AG04450 (cell line): ENCODE results near the gene NEK1. TPM values are rescaled to one million over a fixed set of nuclear protein-coding genes. Genes with fewer than 3 reads are reported as not detected.

Experiments used
- CTCF ChIA-PET: fragments of 300-600, 350-600 bp; formaldehyde crosslinking; extraction: SDS; loops from one replicate; lab custom pipeline; 2022; ENCODE audit warnings: antibody characterized with exemption, inconsistent platforms; lab: Charles Lee
- POLR2A ChIA-PET: fragments of 350-600 bp; formaldehyde crosslinking; extraction: SDS; loops from one replicate; lab custom pipeline; 2021; ENCODE audit warnings: antibody characterized with exemption, inconsistent platforms; lab: Yijun Ruan, JAX
- DNase-seq: peaks from one replicate; pipeline ENCODE4 v3.0.0-alpha.2; 2011; ENCODE audit warnings: low read depth, low spot score
- H3K27ac ChIP-seq: one replicate; pipeline ENCODE4 v1.5.1; 2012; ENCODE audit warnings: low read depth, low read length, control low read depth
- H3K27me3 ChIP-seq: one replicate; pipeline ENCODE4 v1.6.0; 2012; ENCODE audit warnings: low read length; ENCODE audit not compliant: control insufficient read depth, insufficient read depth
- H3K4me3 ChIP-seq: 2 replicates; pipeline ENCODE4 v1.5.1; 2011; ENCODE audit warnings: mild to moderate bottlenecking, low read depth, low read length, control low read depth
- H3K9me3 ChIP-seq: 2 replicates; pipeline ENCODE4 v1.5.1; 2012; ENCODE audit warnings: low read length; ENCODE audit not compliant: control insufficient read depth, insufficient read depth
- CTCF ChIP-seq: IDR thresholded peaks from 2 replicates; pipeline ENCODE4 v1.5.1; 2011; ENCODE audit warnings: low read depth, low read length, control low read depth, inconsistent platforms
- polyA plus RNA-seq: library from polyadenylated mRNA; depleted of rRNA; stranded (reverse); fragments of >200 nt; gene quantifications from 2 replicates; pipeline ENCODE4 v1.2.3, GENCODE V29; 2011

The NEK1 gene
- polyA plus RNA-seq, 1 experiment: 7.7 TPM

- POLR2A ChIA-PET: no interaction called here
- Histone ChIP-seq H3K9me3 (no peaks in the 10 kb centered on the region), H3K4me3 (no peak overlapping the region), H3K27me3 (no peaks in the 10 kb centered on the region), H3K27ac (no peak overlapping the region)
- DNase-seq: no peak
- TF ChIP-seq CTCF: no peak
- CTCF ChIA-PET: interaction anchor here (0.8 to 2.0 kb wide), 7 partner anchors 8 to 623 kb away, joined by 3 to 6 read pairs (median 4); no protein-coding TSS in a partner anchor
Observed at GRCh38 chr4:169618986-169619385, 6.6 kb upstream of the NEK1 start.

DNA sequence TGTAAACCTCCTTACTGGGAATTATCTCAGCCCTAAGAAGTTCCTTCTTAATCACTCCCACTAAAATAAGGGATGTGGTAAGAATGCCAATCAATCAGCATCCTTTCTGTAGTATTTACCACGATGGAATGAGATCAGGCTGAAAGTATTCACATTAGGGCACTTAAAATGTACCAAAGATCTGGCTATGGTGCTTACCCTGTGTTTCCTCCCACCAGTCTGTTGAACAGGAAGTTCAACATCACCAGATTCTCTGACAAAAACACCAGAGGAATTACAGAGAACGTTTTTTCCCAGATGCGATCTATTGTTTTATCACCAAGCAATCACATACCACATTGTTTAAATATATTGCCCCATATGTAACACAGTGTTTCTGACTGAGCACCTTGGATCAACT is 5.9 kb upstream of the NEK1 start:
- Histone ChIP-seq H3K27ac (no peak overlapping the region), H3K4me3 (no peak overlapping the region), H3K27me3 (no peaks in the 10 kb centered on the region), H3K9me3 (no peaks in the 10 kb centered on the region)
- DNase-seq: no peak
- ChIA-PET CTCF (interaction anchor here (0.8 to 2.0 kb wide), 5 partner anchors 14 to 622 kb away, joined by 3 to 6 read pairs (median 4); no protein-coding TSS in a partner anchor), POLR2A (no interaction called here)
- no peak for TF ChIP-seq CTCF

DNA sequence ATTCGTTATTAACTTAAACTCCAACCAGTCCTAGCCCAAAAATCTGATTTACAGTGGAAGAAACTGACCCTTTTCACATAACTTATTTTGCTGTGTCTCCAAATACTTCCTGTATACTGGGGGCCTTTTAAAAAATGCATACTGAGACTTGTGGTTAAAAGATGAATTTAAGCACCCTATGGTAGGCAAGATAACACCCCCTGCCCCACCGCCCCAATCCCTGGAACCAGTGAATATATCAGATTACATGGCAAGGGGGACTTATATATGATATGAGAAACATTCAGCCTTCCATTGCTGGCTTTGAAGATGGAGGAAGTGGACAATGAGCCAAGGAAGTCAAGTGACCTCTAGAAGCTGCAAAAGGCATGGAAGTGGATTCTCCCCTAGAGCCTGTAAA is 4.9 kb upstream of the NEK1 start:
- ChIA-PET POLR2A (no interaction called here), CTCF (interaction anchor here (1.4 kb wide), 1 partner anchor 430 kb away, joined by 3 read pairs; no protein-coding TSS in a partner anchor)

GRCh38 chr4:169616846-169617245 is 4.5 kb upstream of the NEK1 start:
- Histone ChIP-seq H3K27ac (no peak overlapping the region), H3K27me3 (no peaks in the 10 kb centered on the region), H3K4me3 (no peak overlapping the region), H3K9me3 (no peaks in the 10 kb centered on the region)
- no peak for DNase-seq
- CTCF ChIA-PET: interaction anchor here (1.4 to 1.9 kb wide), 2 partner anchors 175 to 431 kb away, joined by 3 to 4 read pairs; no protein-coding TSS in a partner anchor
- POLR2A ChIA-PET: no interaction called here
- TF ChIP-seq CTCF: no peak

More for the DNA sequence above, 4.9 kb upstream of the NEK1 start:
- Histone ChIP-seq H3K4me3 (no peak overlapping the region), H3K27me3 (no peaks in the 10 kb centered on the region), H3K9me3 (no peaks in the 10 kb centered on the region), H3K27ac (no peak overlapping the region)
- TF ChIP-seq CTCF: no peak
- no peak for DNase-seq

DNA sequence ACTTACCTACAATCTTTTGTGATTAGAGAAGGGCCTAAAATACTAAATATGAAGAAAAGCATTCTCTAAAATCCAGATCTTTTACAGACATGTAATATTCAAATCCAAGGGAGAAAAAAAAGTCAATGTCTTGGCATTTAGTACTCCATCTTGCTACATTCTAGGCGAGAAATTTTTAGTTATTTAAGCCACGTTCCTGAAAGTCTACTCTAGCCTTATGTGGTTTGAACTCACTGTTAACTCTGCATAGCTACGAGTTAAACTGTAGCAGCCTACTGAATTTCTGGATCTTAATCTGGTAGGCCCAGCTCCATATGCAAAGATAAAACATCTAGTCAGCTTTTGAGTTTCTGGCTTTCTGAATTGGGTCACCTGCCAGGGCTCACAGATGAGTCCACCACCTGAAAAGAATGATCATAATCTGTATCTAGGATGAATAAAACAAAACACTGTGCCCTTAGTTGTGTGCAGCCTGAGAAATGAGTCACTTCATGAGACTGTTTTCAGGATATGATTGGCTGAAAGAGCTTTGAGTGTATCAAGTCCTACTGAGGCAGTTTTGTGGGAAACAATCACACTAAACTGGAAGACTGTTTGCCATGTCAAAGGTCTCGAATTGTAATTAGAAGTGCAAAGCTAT is 3.2 kb upstream of the NEK1 start:
- CTCF ChIA-PET: interaction anchor here (0.5 to 1.9 kb wide), 5 partner anchors 50 to 681 kb away, joined by 3 to 6 read pairs (median 4); no protein-coding TSS in a partner anchor
- Histone ChIP-seq H3K27ac (no peak overlapping the region), H3K27me3 (no peaks in the 10 kb centered on the region), H3K4me3 (no peak overlapping the region), H3K9me3 (no peaks in the 10 kb centered on the region)
- DNase-seq: no peak
- TF ChIP-seq CTCF: no peak
- POLR2A ChIA-PET: no interaction called here
